Measurements from ENCODE around the gene ATP9A.

The ATP9A gene

DNA sequence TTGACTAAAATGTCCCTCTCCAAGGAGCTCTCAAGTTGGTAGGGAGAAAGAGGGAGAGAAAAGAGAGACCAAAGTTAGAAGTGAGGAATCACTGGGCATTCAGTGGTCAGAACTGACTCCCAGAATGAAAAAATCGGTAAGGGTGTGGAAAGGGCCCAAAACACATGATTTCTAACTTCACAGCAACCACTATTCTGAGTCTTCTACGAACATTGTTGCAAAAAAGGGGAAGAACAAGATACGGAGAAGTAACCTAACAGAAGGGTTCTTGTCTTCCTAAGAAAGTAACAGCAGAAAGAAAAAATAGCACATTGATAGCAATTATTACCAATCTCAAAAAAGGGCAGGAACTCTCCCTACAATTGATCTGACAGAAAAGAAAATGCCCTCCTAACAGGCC, 65.6 kb downstream of the ATP9A start:
- H2AFZ ChIP-seq (ENCODE audit: insufficient read depth, low read length, poor library complexity), result no peak overlapping the region
- H3K36me3 ChIP-seq (ENCODE audit: control insufficient read depth in 1 of 2, insufficient read depth in 2 of 2, low read length in 2 of 2), result no peaks in the 10 kb centered on the region
- H3K4me3 ChIP-seq (ENCODE audit: low read depth, low read length), result no peak overlapping the region
- H3K4ac ChIP-seq (ENCODE audit: low read depth, low read length), result no peak overlapping the region
- no peak overlapping the region for H3K23ac ChIP-seq (ENCODE audit: low read length)
- no peak for DNase-seq
- no peaks in the 10 kb centered on the region for H3K4me1 ChIP-seq (ENCODE audit: control insufficient read depth in 1 of 2, insufficient read depth in 2 of 2, low read length in 2 of 2)
- no peak overlapping the region for H3K4me2 ChIP-seq (ENCODE audit: low read length)
- no peak overlapping the region for H4K91ac ChIP-seq (ENCODE audit: low read depth, low read length)
- no peaks in the 10 kb centered on the region for H3K79me1 ChIP-seq (ENCODE audit: low read length)
- H3K27ac ChIP-seq (ENCODE audit: low read depth, low read length), result no peak overlapping the region
- no peak overlapping the region for H3K14ac ChIP-seq (ENCODE audit: low read length)
- H4K12ac ChIP-seq (ENCODE audit: low read depth, low read length), result no peak overlapping the region
- H3K79me2 ChIP-seq (ENCODE audit: control insufficient read depth, insufficient read depth, low read length, poor library complexity), result no peaks in the 10 kb centered on the region
- H2BK5ac ChIP-seq (ENCODE audit: low read depth, low read length, poor library complexity), result no peak overlapping the region
- H3K27me3 ChIP-seq (ENCODE audit: insufficient read depth, low read length), result no peaks in the 10 kb centered on the region
- H3K9ac ChIP-seq (ENCODE audit: low read length), result no peak overlapping the region
- no peak overlapping the region for H2BK120ac ChIP-seq (ENCODE audit: insufficient read depth, low read length, poor library complexity)
- no CpG with 5 or more reads among the region's 3 CpGs for WGBS (ENCODE audit: extremely low coverage, insufficient coverage, insufficient read length)
- H2BK12ac ChIP-seq (ENCODE audit: low read length), result no peak overlapping the region
- no peaks in the 10 kb centered on the region for H3K9me3 ChIP-seq (ENCODE audit: insufficient read depth, low read depth, low read length)
- H3K18ac ChIP-seq (ENCODE audit: low read length), result no peak overlapping the region
- no peak overlapping the region for H4K8ac ChIP-seq (ENCODE audit: low read depth, low read length)
- no peak overlapping the region for H2AK5ac ChIP-seq (ENCODE audit: low read length)

DNA sequence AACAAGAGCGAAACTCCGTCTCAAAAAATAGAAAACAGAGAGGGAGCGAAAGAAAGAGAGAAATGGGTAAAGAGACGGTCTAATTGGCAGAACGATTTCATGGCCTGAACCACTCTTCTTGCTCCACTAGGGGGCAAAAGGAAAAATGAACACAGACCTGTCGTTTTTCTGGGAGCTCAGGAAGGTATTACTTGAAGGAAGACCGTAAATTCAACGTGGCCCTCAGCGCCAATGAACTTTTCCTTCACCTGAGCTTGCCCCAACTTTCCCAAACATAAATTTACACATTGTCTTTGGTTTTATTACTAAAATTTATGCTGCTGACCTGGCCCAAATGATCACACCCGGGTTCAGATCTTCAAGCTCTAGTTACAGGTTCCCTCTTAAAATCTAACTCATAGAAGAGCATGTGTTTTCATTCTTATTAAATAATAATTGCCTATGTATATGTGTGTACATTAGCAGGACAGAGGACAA, 67.3 kb downstream of the ATP9A start:
- no peak overlapping the region for H2AK5ac ChIP-seq (ENCODE audit: low read length)
- no peak overlapping the region for H4K12ac ChIP-seq (ENCODE audit: low read depth, low read length)
- no peak overlapping the region for H3K9ac ChIP-seq (ENCODE audit: low read length)
- H2BK120ac ChIP-seq (ENCODE audit: insufficient read depth, low read length, poor library complexity), result no peak overlapping the region
- no peak overlapping the region for H3K18ac ChIP-seq (ENCODE audit: low read length)
- no peak overlapping the region for H4K8ac ChIP-seq (ENCODE audit: low read depth, low read length)
- H3K4me3 ChIP-seq (ENCODE audit: low read depth, low read length), result no peak overlapping the region
- H4K91ac ChIP-seq (ENCODE audit: low read depth, low read length), result no peak overlapping the region
- no peaks in the 10 kb centered on the region for H3K4me1 ChIP-seq (ENCODE audit: control insufficient read depth in 1 of 2, insufficient read depth in 2 of 2, low read length in 2 of 2)
- no peak overlapping the region for H3K14ac ChIP-seq (ENCODE audit: low read length)
- H3K27me3 ChIP-seq (ENCODE audit: insufficient read depth, low read length), result no peaks in the 10 kb centered on the region
- peak; percentile 30 to 78 for DNase-seq
- no peak overlapping the region for H2BK5ac ChIP-seq (ENCODE audit: low read depth, low read length, poor library complexity)
- H3K9me3 ChIP-seq (ENCODE audit: insufficient read depth, low read depth, low read length), result no peaks in the 10 kb centered on the region
- no peak overlapping the region for H3K4ac ChIP-seq (ENCODE audit: low read depth, low read length)
- H3K36me3 ChIP-seq (ENCODE audit: control insufficient read depth in 1 of 2, insufficient read depth in 2 of 2, low read length in 2 of 2), result no peaks in the 10 kb centered on the region
- H3K23ac ChIP-seq (ENCODE audit: low read length), result no peak overlapping the region
- no peaks in the 10 kb centered on the region for H3K79me1 ChIP-seq (ENCODE audit: low read length)
- no peak overlapping the region for H3K27ac ChIP-seq (ENCODE audit: low read depth, low read length)
- no peak overlapping the region for H3K4me2 ChIP-seq (ENCODE audit: low read length)
- H2BK12ac ChIP-seq (ENCODE audit: low read length), result no peak overlapping the region
- WGBS (ENCODE audit: extremely low coverage, insufficient coverage, insufficient read length), result no CpG with 5 or more reads among the region's 10 CpGs
- no peaks in the 10 kb centered on the region for H3K79me2 ChIP-seq (ENCODE audit: control insufficient read depth, insufficient read depth, low read length, poor library complexity)
- no peak overlapping the region for H2AFZ ChIP-seq (ENCODE audit: insufficient read depth, low read length, poor library complexity)

DNA sequence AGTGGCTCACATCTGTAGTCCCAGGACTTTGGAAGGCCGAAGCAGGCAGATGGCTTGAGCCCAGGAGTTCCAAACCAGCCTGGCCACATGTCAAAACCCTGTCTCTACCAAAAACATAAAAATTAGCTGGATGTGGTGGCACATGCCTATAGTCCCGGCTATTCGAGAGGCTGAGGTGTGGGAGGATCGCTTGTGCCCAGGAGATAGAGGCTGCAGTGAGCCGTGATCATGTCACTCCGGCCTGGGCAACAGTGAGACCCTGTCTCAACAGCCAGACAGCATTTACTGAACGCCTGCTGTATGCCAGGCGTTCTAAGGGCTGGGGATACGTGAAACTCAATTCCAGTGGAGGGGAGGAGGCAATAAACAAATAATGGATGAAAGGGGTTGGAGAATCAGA, 69.9 kb downstream of the ATP9A start:
- no peaks in the 10 kb centered on the region for H3K79me2 ChIP-seq (ENCODE audit: control insufficient read depth, insufficient read depth, low read length, poor library complexity)
- no peak overlapping the region for H4K91ac ChIP-seq (ENCODE audit: low read depth, low read length)
- no peak overlapping the region for H4K8ac ChIP-seq (ENCODE audit: low read depth, low read length)
- H4K12ac ChIP-seq (ENCODE audit: low read depth, low read length), result no peak overlapping the region
- H3K9me3 ChIP-seq (ENCODE audit: insufficient read depth, low read depth, low read length), result no peaks in the 10 kb centered on the region
- H2BK120ac ChIP-seq (ENCODE audit: insufficient read depth, low read length, poor library complexity), result no peak overlapping the region
- H3K18ac ChIP-seq (ENCODE audit: low read length), result no peak overlapping the region
- DNase-seq, result no peak
- no peak overlapping the region for H2BK12ac ChIP-seq (ENCODE audit: low read length)
- H3K79me1 ChIP-seq (ENCODE audit: low read length), result no peaks in the 10 kb centered on the region
- H2AFZ ChIP-seq (ENCODE audit: insufficient read depth, low read length, poor library complexity), result no peak overlapping the region
- no peak overlapping the region for H3K9ac ChIP-seq (ENCODE audit: low read length)
- no peak overlapping the region for H3K4me2 ChIP-seq (ENCODE audit: low read length)
- no peak overlapping the region for H3K14ac ChIP-seq (ENCODE audit: low read length)
- H3K23ac ChIP-seq (ENCODE audit: low read length), result no peak overlapping the region
- no peak overlapping the region for H2BK5ac ChIP-seq (ENCODE audit: low read depth, low read length, poor library complexity)
- no CpG with 5 or more reads among the region's 9 CpGs for WGBS (ENCODE audit: extremely low coverage, insufficient coverage, insufficient read length)
- no peaks in the 10 kb centered on the region for H3K27me3 ChIP-seq (ENCODE audit: insufficient read depth, low read length)
- H3K4me3 ChIP-seq (ENCODE audit: low read depth, low read length), result no peak overlapping the region
- H2AK5ac ChIP-seq (ENCODE audit: low read length), result no peak overlapping the region
- no peaks in the 10 kb centered on the region for H3K36me3 ChIP-seq (ENCODE audit: control insufficient read depth in 1 of 2, insufficient read depth in 2 of 2, low read length in 2 of 2)
- H3K4ac ChIP-seq (ENCODE audit: low read depth, low read length), result no peak overlapping the region
- H3K4me1 ChIP-seq (ENCODE audit: control insufficient read depth in 1 of 2, insufficient read depth in 2 of 2, low read length in 2 of 2), result no peaks in the 10 kb centered on the region
- no peak overlapping the region for H3K27ac ChIP-seq (ENCODE audit: low read depth, low read length)

DNA sequence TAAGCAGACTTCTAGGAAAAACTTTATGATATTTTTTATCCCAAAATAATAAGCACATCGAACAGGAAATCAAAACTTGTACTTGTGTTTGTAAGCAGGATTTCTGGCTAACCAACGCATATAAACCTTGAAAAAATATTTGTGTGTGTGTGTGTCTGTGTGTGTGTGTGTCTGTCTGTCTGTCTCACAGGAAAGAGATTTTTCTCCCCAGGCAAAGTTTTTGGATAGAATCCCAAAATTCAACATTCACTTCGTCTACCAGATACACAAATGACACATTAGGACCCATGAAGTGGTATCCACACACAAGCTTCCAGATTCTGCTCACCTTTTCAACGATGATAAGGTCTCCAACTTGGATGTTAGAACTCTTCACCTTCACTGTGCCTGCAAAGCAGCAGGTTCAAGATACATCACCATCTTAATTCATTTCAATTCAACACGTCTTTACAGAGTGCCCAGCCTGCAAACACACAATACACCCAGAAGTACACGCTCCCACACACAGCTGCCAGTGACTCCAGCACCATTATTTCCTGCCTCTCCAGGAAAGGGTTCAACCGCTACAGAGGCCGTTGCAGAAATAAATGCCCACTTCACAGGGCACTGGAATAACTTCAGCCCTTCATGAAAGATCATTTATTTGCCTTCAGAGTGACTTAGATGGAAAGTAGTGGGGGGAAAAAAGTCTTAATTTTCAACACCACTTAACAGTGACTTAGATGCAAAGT, 70.9 kb downstream of the ATP9A start:
- Histone ChIP-seq H2AK5ac (ENCODE audit: low read length) (no peak overlapping the region), H4K91ac (ENCODE audit: low read depth, low read length) (no peak overlapping the region), H3K18ac (ENCODE audit: low read length) (no peak overlapping the region), H3K27me3 (ENCODE audit: insufficient read depth, low read length) (no peaks in the 10 kb centered on the region), H4K8ac (ENCODE audit: low read depth, low read length) (no peak overlapping the region), H3K9ac (ENCODE audit: low read length) (no peak overlapping the region), H3K9me3 (ENCODE audit: insufficient read depth, low read depth, low read length) (no peaks in the 10 kb centered on the region), H3K36me3 (ENCODE audit: control insufficient read depth in 1 of 2, insufficient read depth in 2 of 2, low read length in 2 of 2) (no peaks in the 10 kb centered on the region), H3K79me1 (ENCODE audit: low read length) (no peaks in the 10 kb centered on the region), H3K4me2 (ENCODE audit: low read length) (no peak overlapping the region), H4K12ac (ENCODE audit: low read depth, low read length) (no peak overlapping the region), H3K27ac (ENCODE audit: low read depth, low read length) (no peak overlapping the region), H2BK12ac (ENCODE audit: low read length) (no peak overlapping the region), H3K4me3 (ENCODE audit: low read depth, low read length) (no peak overlapping the region), H3K14ac (ENCODE audit: low read length) (no peak overlapping the region), H2AFZ (ENCODE audit: insufficient read depth, low read length, poor library complexity) (no peak overlapping the region), H3K79me2 (ENCODE audit: control insufficient read depth, insufficient read depth, low read length, poor library complexity) (no peaks in the 10 kb centered on the region), H2BK120ac (ENCODE audit: insufficient read depth, low read length, poor library complexity) (no peak overlapping the region), H2BK5ac (ENCODE audit: low read depth, low read length, poor library complexity) (no peak overlapping the region), H3K4me1 (ENCODE audit: control insufficient read depth in 1 of 2, insufficient read depth in 2 of 2, low read length in 2 of 2) (no peaks in the 10 kb centered on the region), H3K4ac (ENCODE audit: low read depth, low read length) (no peak overlapping the region), H3K23ac (ENCODE audit: low read length) (no peak overlapping the region)
- no peak for DNase-seq
- no CpG with 5 or more reads among the region's 8 CpGs for WGBS (ENCODE audit: extremely low coverage, insufficient coverage, insufficient read length)
